GM20000 (cell line): ENCODE measurements around the gene NT5C1B.

Experiments
- DNase-seq: peaks from one replicate; pipeline ENCODE4 v3.0.0; 2012; ENCODE audit warnings: low spot score
- TF ChIP-seq, protein P1 (sequence below): IDR thresholded peaks from 2 replicates; pipeline ENCODE4 v1.5.1; 2012; ENCODE audit warnings: mild to moderate bottlenecking, control low read depth; ENCODE audit errors: extremely low read depth, missing control alignments

The NT5C1B gene

DNA sequence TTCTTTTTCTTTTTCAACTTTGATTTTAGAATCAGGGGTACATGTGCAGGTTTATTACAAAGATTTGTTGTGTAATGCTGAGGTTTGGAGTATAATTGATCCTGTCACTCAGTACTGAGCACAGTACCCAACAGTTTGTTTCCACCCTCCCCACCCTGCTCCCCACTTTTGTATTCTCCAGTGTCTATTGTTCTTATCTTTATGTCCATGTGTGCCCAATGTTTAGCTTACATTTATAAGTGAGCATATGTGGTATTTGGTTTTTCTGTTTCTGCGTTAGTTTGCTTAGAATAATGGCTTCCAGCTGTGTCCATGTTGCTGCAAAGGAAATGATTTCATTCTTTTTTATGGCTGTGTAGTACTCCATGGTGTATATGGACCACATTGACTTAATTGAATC, 72.0 kb downstream of the NT5C1B start:
- TF ChIP-seq, protein P1, sequence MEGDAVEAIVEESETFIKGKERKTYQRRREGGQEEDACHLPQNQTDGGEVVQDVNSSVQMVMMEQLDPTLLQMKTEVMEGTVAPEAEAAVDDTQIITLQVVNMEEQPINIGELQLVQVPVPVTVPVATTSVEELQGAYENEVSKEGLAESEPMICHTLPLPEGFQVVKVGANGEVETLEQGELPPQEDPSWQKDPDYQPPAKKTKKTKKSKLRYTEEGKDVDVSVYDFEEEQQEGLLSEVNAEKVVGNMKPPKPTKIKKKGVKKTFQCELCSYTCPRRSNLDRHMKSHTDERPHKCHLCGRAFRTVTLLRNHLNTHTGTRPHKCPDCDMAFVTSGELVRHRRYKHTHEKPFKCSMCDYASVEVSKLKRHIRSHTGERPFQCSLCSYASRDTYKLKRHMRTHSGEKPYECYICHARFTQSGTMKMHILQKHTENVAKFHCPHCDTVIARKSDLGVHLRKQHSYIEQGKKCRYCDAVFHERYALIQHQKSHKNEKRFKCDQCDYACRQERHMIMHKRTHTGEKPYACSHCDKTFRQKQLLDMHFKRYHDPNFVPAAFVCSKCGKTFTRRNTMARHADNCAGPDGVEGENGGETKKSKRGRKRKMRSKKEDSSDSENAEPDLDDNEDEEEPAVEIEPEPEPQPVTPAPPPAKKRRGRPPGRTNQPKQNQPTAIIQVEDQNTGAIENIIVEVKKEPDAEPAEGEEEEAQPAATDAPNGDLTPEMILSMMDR = no peak
- no peak for DNase-seq

DNA sequence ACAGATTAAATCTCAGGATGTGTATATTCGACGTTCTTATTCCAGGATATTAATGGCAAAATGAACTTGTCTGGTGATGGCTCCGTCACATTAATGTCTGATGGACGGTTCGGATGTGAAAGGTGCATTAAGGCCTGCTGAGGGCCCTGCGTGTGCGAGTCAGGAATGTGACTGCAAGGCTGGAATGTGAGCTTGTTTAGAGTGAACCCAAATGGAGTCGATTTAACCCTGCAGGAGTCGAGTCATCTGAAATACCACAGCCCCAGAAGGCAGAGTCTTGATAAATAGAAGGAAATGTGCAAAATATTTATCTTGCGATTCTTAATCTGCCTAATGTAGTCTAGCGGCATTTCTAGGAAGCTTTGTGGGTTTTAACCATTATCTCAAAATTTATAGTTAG, 73.3 kb downstream of the NT5C1B start:
- TF ChIP-seq, protein P1 = no peak
- DNase-seq = no peak

DNA sequence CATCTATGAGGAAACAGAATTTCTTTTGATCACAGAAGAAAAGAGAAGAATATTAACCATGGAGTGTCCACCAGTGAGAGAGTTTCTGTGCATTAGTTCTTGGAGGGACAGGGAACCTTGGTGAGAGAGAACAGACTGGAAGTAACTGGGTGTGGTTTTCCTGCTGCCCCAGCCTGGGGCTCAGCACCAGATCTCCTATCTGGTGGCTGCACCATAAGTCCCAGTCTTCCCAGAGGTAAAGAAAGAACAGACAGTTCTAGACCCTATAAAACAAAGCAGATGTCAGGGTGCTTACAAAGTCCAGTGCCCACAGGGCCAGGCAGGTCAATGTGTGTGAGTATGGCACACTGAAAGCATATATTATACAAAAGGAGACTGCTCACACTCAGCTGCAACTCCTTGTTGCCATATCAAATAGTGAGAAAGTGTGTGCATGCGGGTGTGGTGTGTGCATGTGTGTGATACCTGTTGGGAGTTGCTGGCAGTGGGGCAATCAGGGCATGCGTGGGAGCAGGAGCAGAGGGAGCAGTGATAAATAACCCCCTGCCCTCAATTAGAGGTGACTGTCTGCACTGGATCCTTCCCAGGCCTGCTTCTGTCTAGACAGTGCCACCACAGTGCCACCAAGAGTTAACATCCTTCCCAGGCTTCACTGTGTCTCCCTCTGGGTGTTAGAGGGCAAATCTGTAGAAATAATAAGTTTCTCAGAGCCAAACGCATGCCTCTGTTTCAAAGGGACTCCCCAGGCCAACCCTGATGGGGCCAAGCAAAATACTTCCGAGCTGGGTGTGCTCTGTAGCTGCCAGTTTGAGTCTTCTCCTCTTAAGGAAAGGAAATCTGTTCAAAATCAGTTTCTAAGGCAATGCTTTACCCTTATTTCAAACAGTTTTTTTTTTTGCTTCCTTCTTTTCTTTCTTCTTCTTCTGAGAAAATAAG, 74.6 kb downstream of the NT5C1B start:
- DNase-seq = no peak
- TF ChIP-seq, protein P1 = no peak
